ES-I3 (cell line): ENCODE data around the gene TUSC1.
"Not testable (repeated sequence)": the region's sequence is repeated elsewhere in the genome, so short reads cannot be mapped to it uniquely, and the experiment has no call there.

ENCODE experiments used
- H3K36me3 ChIP-seq: 2 replicates; pipeline ENCODE4 v1.6.1; 2013; ENCODE audit warnings: mild to moderate bottlenecking, low read length, control low read depth, moderate library complexity; ENCODE audit not compliant: insufficient read depth
- H3K4me1 ChIP-seq: 2 replicates; pipeline ENCODE4 v1.6.1; 2013; ENCODE audit warnings: mild to moderate bottlenecking, control low read depth, low read length; ENCODE audit not compliant: insufficient read depth
- H3K9ac ChIP-seq: 2 replicates; pipeline ENCODE4 v1.6.1; 2013; ENCODE audit warnings: low read depth, mild to moderate bottlenecking, low read length, moderate library complexity
- H3K9me3 ChIP-seq: 2 replicates; pipeline ENCODE4 v1.6.1; 2013; ENCODE audit warnings: mild to moderate bottlenecking, low read length, moderate library complexity; ENCODE audit not compliant: control insufficient read depth, insufficient read depth

TUSC1 gene

DNA sequence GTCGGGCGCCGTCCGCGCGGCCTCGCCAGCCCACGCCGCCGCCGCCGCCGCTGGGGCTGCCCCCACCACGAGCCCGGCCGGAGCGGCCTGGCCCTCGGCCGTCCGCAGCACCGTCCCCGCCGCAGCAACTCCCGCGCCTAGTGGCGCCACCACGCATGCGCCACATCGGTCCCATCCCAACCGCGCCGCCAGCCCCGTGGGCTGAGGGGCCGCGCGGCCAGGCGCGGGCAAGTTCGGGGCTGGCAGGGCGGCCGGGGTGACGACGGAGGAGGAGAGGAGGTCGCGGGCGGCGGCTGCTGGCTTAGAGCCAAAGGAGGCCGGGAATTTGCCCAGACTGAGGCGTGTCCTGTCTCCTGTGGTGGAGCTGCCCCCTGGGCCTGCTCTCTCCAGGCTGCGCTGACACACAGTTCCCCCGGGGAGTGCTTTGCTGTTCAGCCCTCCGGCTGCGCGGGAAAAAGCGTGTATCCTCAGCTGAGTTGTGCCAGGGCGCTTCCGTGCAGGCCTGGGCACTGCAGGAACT is at the start of gene TUSC1:
TSS of gene TUSC1 (minus strand) at position 298 of the 520 bp plus-strand sequence. CDS start at position 166, 132 bp downstream.
- Histone ChIP-seq H3K36me3 (no peaks in the 10 kb centered on the region), H3K4me1 (peaks cover 7% of the 10 kb centered on the region; the same call in 1 of the 2 replicates), H3K9ac (no peak within 1 kb of the TSS), H3K9me3 (no peaks in the 10 kb centered on the region)

DNA sequence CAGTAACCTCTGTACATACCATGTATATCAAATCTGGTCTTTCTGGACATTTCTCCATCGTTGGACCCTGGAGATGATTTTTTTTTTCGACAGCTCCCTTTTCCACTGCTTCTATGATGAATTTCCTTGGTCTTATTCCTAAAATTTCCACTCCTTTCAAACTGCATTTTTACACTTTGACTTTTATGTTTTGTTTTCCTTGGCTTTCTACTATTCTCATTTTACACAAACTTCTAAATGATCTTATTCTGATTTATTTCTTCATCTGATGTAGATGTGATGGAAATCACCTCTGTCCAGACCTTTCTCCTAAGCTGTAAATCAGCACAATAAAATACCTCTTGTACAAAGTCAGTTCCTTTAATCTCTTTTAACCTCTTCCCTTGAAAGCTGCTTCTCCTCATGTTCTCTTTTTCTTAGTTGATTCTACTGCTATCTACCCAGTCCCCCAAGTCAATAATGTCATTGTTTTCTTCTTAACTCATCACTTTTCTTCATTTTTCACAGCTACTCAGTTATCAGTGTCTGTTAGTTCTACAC is 48.7 kb upstream of the TUSC1 start:
- H3K36me3 ChIP-seq, result no peaks in the 10 kb centered on the region
- no peaks in the 10 kb centered on the region for H3K4me1 ChIP-seq
- no peaks in the 10 kb centered on the region for H3K9me3 ChIP-seq
- H3K9ac ChIP-seq, result no peak overlapping the region

DNA sequence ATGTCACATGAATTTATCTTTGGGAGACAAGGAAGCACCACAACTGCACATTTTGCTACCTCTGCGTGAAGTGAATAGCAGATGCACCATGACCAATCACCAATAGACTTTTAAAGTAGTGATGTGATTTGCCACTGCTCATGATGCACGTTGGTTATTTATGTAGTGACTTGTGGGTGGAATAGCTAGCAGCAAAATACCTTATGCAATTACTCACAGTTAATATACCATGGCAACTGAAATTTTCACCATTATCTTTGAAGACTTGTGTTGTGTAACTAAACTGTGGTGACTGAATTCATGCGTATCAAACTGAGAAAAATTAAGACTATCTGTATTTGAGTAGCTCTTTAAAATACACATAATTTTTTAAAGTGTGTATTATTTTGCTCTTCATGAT is 46.2 kb upstream of the TUSC1 start:
- H3K4me1 ChIP-seq, result no peaks in the 10 kb centered on the region
- no peak overlapping the region for H3K9ac ChIP-seq
- H3K9me3 ChIP-seq, result no peaks in the 10 kb centered on the region
- H3K36me3 ChIP-seq, result no peaks in the 10 kb centered on the region

DNA sequence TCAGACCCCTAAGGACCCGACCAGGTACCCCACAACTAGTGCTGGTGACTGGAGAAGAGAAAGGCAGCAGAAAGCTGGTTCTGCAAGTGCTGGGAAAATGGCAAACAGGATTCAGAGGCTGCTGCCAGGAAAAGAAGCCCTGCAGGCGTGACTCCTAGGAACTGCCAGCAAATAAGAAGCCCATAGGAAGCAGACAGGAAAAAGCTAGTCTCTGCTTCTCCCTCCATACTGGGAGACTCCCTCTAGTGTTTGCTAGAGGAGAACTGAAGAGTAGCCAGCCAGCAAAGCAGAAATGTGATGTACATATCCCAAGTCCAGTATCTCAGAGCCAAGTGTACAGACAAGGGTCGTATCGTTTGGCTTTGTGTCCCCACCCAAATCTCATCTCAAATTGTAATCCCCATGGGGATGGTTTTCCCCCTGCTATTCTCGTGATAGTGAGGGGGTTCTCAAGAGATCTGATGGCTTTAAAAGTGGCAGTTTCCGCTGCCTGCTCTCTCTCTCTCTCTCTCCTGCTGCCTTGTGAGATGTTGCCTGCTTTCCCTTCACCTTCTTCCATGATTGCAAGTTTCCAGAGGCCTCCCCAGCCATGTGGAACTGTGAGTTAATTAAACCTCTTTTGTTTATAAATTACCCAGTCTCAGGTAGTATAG is 38.1 kb upstream of the TUSC1 start:
- Histone ChIP-seq H3K9ac (no peak overlapping the region), H3K4me1 (no peaks in the 10 kb centered on the region), H3K36me3 (no peaks in the 10 kb centered on the region), H3K9me3 (no peaks in the 10 kb centered on the region)

DNA sequence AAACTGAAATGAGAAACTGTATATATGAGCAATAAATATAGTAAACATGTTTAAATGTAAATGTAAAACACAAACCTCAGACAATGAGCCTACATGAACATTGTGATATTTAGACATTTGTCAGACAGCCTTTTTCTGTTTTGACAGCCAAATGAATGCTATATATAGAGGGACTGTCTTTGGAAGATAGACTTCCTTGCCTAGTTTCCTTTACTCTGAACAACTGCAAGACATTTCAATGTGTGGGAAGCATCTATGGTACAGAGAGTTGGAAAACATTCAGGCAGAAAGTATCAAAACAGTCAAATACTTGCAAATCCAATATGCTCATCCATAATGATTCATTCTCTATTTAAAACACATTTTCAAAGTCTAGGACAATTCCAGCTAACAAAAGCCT is 31.7 kb upstream of the TUSC1 start:
- Histone ChIP-seq H3K4me1 (no peaks in the 10 kb centered on the region), H3K9me3 (no peaks in the 10 kb centered on the region), H3K36me3 (no peaks in the 10 kb centered on the region), H3K9ac (no peak overlapping the region)

DNA sequence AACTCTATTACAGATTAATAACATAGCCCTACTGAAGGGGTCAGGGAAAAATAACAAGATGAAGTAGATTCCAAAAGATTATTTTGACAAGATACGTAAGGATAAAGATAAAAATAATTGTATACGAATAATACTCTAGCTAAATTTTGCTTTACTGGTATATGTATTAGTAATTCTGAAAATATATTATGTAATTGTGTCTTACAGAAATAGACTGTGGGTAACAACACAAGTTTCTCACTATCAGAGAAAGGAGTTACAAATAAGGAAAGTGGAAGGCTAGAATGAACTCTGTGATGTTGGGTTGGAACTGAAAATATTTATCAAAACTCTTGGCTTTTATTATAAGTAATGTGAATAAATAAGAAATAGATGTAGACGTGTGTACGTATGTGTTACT is 26.6 kb upstream of the TUSC1 start:
- no peaks in the 10 kb centered on the region for H3K4me1 ChIP-seq

DNA sequence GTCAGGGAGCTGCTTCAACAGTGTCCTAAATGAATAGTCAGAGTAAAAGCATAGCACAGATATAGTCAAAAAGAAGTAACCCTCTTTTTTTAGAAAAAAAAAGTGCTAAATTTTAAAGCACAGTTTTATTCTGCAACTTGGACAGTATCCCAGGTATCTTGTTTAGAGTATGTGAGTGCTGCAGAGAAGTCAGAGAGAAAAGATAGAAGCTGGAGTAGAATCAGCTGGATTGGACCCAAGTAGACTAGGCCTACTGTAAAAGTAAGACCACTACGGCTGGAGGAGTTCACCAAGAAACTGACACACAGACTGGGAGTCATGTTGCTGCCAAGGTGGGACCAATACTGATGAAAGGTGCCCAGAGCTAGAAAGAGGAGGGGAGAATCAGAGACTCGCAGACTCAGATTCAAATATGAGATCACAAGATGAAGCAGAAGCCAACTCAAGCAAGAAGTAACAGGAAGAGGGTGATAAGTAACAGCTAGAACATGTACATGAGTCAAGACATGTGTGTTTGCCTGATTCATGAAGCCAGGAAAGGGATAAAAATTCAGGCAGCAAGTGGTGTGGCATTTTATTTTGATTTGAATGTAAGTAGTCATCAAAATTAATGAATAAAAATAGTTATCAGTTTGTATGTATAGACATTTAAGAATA is 25.6 kb upstream of the TUSC1 start:
- no peak overlapping the region for H3K9ac ChIP-seq
- H3K4me1 ChIP-seq, result no peaks in the 10 kb centered on the region
- H3K36me3 ChIP-seq, result no peaks in the 10 kb centered on the region
- H3K9me3 ChIP-seq, result no peaks in the 10 kb centered on the region

More for the DNA sequence above, 26.6 kb upstream of the TUSC1 start:
- H3K36me3 ChIP-seq, result no peaks in the 10 kb centered on the region
- H3K9me3 ChIP-seq, result no peaks in the 10 kb centered on the region
- no peak overlapping the region for H3K9ac ChIP-seq

DNA sequence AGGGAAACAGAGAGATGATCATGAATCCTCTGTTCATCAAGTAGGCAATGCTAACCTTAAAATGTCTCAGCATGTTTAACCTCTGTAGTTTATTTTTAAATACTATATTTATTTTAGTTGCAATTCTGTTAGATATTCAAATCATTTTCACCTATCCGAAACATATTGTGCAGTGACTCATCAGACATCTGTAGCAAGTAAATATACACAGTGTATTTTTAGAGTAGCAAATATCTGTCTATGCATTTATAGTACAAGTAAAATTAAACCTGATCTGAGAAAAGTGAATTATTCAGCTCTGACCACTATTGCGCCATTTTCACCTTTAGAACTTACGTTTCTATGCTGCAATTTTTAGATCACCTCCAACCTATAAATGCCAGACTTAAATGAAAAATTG is 24.3 kb upstream of the TUSC1 start:
- Histone ChIP-seq H3K4me1 (no peaks in the 10 kb centered on the region), H3K9ac (no peak overlapping the region), H3K36me3 (no peaks in the 10 kb centered on the region), H3K9me3 (no peaks in the 10 kb centered on the region)

DNA sequence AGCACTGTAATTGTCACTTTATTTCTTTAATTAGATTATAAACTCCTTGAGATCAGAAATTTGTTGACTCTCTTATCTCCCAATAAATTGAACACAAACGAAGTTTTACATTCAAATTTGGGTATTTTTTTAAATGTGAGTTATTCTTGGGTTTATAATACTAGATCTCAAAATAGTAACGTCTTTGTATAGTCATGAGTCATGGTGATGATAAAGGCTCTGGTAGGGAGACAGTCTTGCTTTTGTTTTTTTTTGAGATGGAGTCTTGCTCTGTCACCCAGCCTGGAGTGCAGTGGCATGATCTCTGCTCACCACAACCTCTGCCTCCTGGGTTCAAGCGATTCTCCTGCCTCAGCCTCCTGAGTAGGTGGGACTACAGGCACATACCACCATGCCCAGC is 22.7 kb upstream of the TUSC1 start:
- H3K9me3 ChIP-seq, result not testable (repeated sequence)

DNA sequence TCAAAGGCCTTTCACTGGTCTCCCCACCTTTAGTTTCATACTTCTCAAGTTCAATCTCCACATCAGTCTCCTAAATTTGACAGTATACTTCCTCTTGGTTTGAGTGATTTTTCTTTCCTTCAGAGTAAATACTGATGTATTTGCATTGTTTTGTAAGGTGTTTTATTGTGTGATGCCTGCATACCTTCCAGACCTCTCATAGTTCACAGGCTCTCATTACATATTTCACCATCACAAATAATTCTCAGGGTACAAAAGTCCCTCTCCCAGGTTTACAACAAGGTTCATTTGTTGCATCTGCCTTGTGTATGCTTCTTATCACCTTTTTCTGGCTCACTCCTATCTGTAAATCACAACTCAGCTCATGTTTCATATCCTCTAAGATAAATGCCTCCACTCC is 22.2 kb upstream of the TUSC1 start:
- Histone ChIP-seq H3K9me3 (no peaks in the 10 kb centered on the region), H3K9ac (no peak overlapping the region), H3K36me3 (no peaks in the 10 kb centered on the region), H3K4me1 (peaks cover 2% of the 10 kb centered on the region; the same call in 1 of the 2 replicates)

More for the DNA sequence above, 22.7 kb upstream of the TUSC1 start:
- H3K9ac ChIP-seq, H3K4me1 ChIP-seq, H3K36me3 ChIP-seq: not testable (repeated sequence)

DNA sequence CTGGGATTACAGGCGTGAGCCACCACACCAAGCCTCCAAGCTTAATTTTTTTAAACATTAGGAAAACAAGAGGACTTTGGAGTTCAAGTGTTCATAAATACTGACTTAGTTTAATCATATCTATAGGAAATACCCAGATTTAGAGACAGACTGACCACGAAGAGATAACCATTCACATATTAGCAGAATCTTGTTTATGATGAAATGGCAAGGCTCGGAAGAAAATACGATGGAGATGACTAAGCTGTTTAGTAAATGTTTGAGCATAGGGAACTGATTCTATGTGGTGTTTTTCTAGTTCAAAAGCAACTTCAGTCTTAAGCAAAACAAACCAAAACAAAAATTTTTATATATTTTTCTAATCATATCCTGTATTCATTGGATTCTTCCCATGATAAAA is 13.5 kb upstream of the TUSC1 start:
- no peaks in the 10 kb centered on the region for H3K36me3 ChIP-seq
- peaks cover 3% of the 10 kb centered on the region; the same call in 1 of the 2 replicates for H3K4me1 ChIP-seq
- no peak overlapping the region for H3K9ac ChIP-seq
- H3K9me3 ChIP-seq, result no peaks in the 10 kb centered on the region

DNA sequence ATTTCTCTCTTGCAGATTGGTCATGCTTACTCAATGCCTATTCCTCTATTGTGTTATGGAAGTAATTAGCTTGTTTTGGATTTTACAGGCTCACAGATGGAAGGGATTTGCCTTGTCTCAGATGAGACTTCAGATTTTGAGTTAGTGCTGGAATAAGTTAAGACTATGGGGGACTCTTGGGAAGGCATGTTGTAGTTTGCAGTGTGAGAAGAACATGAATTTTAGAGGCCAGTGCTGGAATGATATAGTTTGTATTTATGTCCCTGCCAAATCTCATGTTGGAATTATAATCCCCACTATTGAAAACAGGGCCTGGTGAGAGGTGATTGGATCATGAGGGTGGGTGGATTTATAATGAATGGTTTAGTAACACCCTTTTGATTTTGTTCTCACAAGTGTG is 6.1 kb upstream of the TUSC1 start:
- Histone ChIP-seq H3K4me1 (no peaks in the 10 kb centered on the region), H3K36me3 (no peaks in the 10 kb centered on the region), H3K9me3 (no peaks in the 10 kb centered on the region), H3K9ac (no peak overlapping the region)

DNA sequence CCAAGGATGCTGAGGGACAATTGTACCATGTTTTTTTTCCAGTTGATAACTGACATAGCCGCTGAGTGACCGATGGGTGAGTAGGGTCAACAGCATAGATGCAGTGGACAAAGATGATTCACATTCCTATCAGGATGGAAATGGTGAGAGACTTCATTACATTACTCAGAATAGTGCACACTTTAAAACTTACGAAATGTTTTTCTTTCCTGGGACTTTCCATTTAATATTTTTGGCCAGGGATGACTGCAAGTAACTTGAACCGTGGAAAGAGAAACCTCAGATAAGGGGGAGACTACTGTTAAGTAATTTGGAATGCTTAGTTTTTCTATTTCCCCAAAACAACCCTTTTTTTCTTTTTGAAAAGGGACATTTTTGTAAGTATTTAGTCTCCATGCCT is 3.0 kb upstream of the TUSC1 start:
- Histone ChIP-seq H3K36me3 (no peaks in the 10 kb centered on the region), H3K9ac (no peak overlapping the region), H3K4me1 (no peaks in the 10 kb centered on the region), H3K9me3 (no peaks in the 10 kb centered on the region)

DNA sequence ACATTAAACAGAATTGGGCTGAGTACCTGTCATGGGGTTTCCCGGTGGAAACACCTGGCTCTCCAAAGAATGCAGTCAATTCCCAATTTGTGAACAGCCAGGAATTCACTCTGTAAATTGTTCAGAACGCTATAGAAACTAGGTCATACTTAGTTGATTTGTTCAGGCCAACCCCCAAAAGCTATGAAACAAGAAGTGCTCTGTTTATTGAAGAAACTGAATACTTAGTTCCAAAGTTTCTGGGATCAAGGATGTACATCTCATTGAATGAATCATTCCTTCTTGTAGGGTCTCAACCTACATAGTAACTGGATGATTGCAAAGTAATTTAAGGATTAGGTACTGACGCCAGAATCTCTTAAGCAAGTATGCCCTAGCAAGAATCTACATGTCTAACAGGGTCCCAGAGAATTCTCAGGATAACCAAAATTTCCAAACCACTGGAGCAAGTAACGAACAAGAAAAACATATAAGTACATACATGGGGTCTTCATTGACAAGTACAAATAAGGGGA is 659 bp upstream of the TUSC1 start:
- Histone ChIP-seq H3K4me1 (peaks cover 7% of the 10 kb centered on the region; the same call in 1 of the 2 replicates), H3K36me3 (no peaks in the 10 kb centered on the region), H3K9me3 (no peaks in the 10 kb centered on the region), H3K9ac (no peak overlapping the region)
